ENCODE results near the gene GTF3C1.

GTF3C1 gene

GRCh38 chr16:27549746-27550581 lies at the start of gene GTF3C1, which contains the start of gene KATNIP:
TSS of gene GTF3C1 (minus strand) at chr16:27549913. CDS start at chr16:27549890, 23 bp downstream.
TSS of gene KATNIP (plus strand) at chr16:27550144. CDS start at chr16:27550171, 27 bp downstream.
- peak; percentile 100 for DNase-seq (ENCODE audit: low spot score)
- Mint-ChIP-seq H3K27ac (peak within 1 kb of the TSS; percentile 97), H3K4me1 (ENCODE audit: low read depth) (peaks cover 28% of the 10 kb centered on the region), H3K9me3 (no peaks in the 10 kb centered on the region), H3K27me3 (ENCODE audit: low read depth) (no peaks in the 10 kb centered on the region), H3K36me3 (ENCODE audit: low read depth) (peaks cover 7% of the 10 kb centered on the region), H3K4me3 (peak within 1 kb of the TSS; percentile 98)

GRCh38 chr16:27598931-27599565 lies 49.3 kb upstream of the GTF3C1 start:
- H3K27ac Mint-ChIP-seq: no peak overlapping the region
- H3K36me3 Mint-ChIP-seq (ENCODE audit: low read depth): no peaks in the 10 kb centered on the region
- no peak overlapping the region for H3K4me3 Mint-ChIP-seq
- H3K4me1 Mint-ChIP-seq (ENCODE audit: low read depth): no peaks in the 10 kb centered on the region
- no peaks in the 10 kb centered on the region for H3K27me3 Mint-ChIP-seq (ENCODE audit: low read depth)
- no peaks in the 10 kb centered on the region for H3K9me3 Mint-ChIP-seq
- DNase-seq (ENCODE audit: low spot score): no peak

- Mint-ChIP-seq H3K9me3 (no peaks in the 10 kb centered on the region), H3K4me3 (no peak overlapping the region), H3K27me3 (ENCODE audit: low read depth) (no peaks in the 10 kb centered on the region), H3K36me3 (ENCODE audit: low read depth) (no peaks in the 10 kb centered on the region), H3K27ac (no peak overlapping the region), H3K4me1 (ENCODE audit: low read depth) (no peaks in the 10 kb centered on the region)
- DNase-seq (ENCODE audit: low spot score): no peak
These were observed 48.5 kb upstream of the GTF3C1 start for GRCh38 chr16:27598220-27598619.

- H3K4me1 Mint-ChIP-seq (ENCODE audit: low read depth): no peaks in the 10 kb centered on the region
- no peaks in the 10 kb centered on the region for H3K27me3 Mint-ChIP-seq (ENCODE audit: low read depth)
- H3K4me3 Mint-ChIP-seq: no peak overlapping the region
- no peaks in the 10 kb centered on the region for H3K36me3 Mint-ChIP-seq (ENCODE audit: low read depth)
- H3K9me3 Mint-ChIP-seq: no peaks in the 10 kb centered on the region
- H3K27ac Mint-ChIP-seq: no peak overlapping the region
- DNase-seq (ENCODE audit: low spot score): no peak
These were observed 47.6 kb upstream of the GTF3C1 start for GRCh38 chr16:27597361-27597760.

- Mint-ChIP-seq H3K36me3 (ENCODE audit: low read depth) (no peaks in the 10 kb centered on the region), H3K27me3 (ENCODE audit: low read depth) (no peaks in the 10 kb centered on the region), H3K9me3 (no peaks in the 10 kb centered on the region), H3K27ac (no peak overlapping the region), H3K4me3 (no peak overlapping the region), H3K4me1 (ENCODE audit: low read depth) (no peaks in the 10 kb centered on the region)
- DNase-seq (ENCODE audit: low spot score): no peak
These were observed 46.7 kb upstream of the GTF3C1 start for GRCh38 chr16:27596411-27596810.

GRCh38 chr16:27595993-27596392 lies 46.3 kb upstream of the GTF3C1 start:
- no peaks in the 10 kb centered on the region for H3K36me3 Mint-ChIP-seq (ENCODE audit: low read depth)
- no peak overlapping the region for H3K4me3 Mint-ChIP-seq
- DNase-seq (ENCODE audit: low spot score): no peak
- H3K27me3 Mint-ChIP-seq (ENCODE audit: low read depth): no peaks in the 10 kb centered on the region
- H3K9me3 Mint-ChIP-seq: no peaks in the 10 kb centered on the region
- no peak overlapping the region for H3K27ac Mint-ChIP-seq
- H3K4me1 Mint-ChIP-seq (ENCODE audit: low read depth): no peaks in the 10 kb centered on the region

GRCh38 chr16:27595475-27595874 lies 45.8 kb upstream of the GTF3C1 start:
- Mint-ChIP-seq H3K4me1 (ENCODE audit: low read depth) (no peaks in the 10 kb centered on the region), H3K36me3 (ENCODE audit: low read depth) (no peaks in the 10 kb centered on the region), H3K27ac (no peak overlapping the region), H3K9me3 (no peaks in the 10 kb centered on the region), H3K4me3 (no peak overlapping the region), H3K27me3 (ENCODE audit: low read depth) (no peaks in the 10 kb centered on the region)
- DNase-seq (ENCODE audit: low spot score): no peak

- no peak overlapping the region for H3K27ac Mint-ChIP-seq
- no peaks in the 10 kb centered on the region for H3K9me3 Mint-ChIP-seq
- no peaks in the 10 kb centered on the region for H3K27me3 Mint-ChIP-seq (ENCODE audit: low read depth)
- no peaks in the 10 kb centered on the region for H3K4me1 Mint-ChIP-seq (ENCODE audit: low read depth)
- H3K36me3 Mint-ChIP-seq (ENCODE audit: low read depth): no peaks in the 10 kb centered on the region
- H3K4me3 Mint-ChIP-seq: no peak overlapping the region
- no peak for DNase-seq (ENCODE audit: low spot score)
These were observed 42.1 kb upstream of the GTF3C1 start for GRCh38 chr16:27591837-27592236.

GRCh38 chr16:27588057-27588456 lies 38.3 kb upstream of the GTF3C1 start:
- Mint-ChIP-seq H3K27ac (no peak overlapping the region), H3K9me3 (no peaks in the 10 kb centered on the region), H3K4me3 (no peak overlapping the region), H3K27me3 (ENCODE audit: low read depth) (no peaks in the 10 kb centered on the region), H3K4me1 (ENCODE audit: low read depth) (no peaks in the 10 kb centered on the region), H3K36me3 (ENCODE audit: low read depth) (no peaks in the 10 kb centered on the region)
- DNase-seq (ENCODE audit: low spot score): no peak

GRCh38 chr16:27586711-27587110 lies 37.0 kb upstream of the GTF3C1 start:
- no peak overlapping the region for H3K27ac Mint-ChIP-seq
- H3K36me3 Mint-ChIP-seq (ENCODE audit: low read depth): no peaks in the 10 kb centered on the region

GRCh38 chr16:27585200-27585599 lies 35.5 kb upstream of the GTF3C1 start:
- DNase-seq (ENCODE audit: low spot score): no peak
- H3K4me3 Mint-ChIP-seq: no peak overlapping the region
- H3K36me3 Mint-ChIP-seq (ENCODE audit: low read depth): no peaks in the 10 kb centered on the region
- H3K27ac Mint-ChIP-seq: no peak overlapping the region
- H3K27me3 Mint-ChIP-seq (ENCODE audit: low read depth): no peaks in the 10 kb centered on the region
- no peaks in the 10 kb centered on the region for H3K9me3 Mint-ChIP-seq
- no peaks in the 10 kb centered on the region for H3K4me1 Mint-ChIP-seq (ENCODE audit: low read depth)

More at GRCh38 chr16:27586711-27587110, 37.0 kb upstream of the GTF3C1 start:
- Mint-ChIP-seq H3K9me3 (no peaks in the 10 kb centered on the region), H3K27me3 (ENCODE audit: low read depth) (no peaks in the 10 kb centered on the region), H3K4me3 (no peak overlapping the region), H3K4me1 (ENCODE audit: low read depth) (no peaks in the 10 kb centered on the region)
- DNase-seq (ENCODE audit: low spot score): no peak

- Mint-ChIP-seq H3K27ac (no peak overlapping the region), H3K4me1 (ENCODE audit: low read depth) (peaks cover 8% of the 10 kb centered on the region), H3K27me3 (ENCODE audit: low read depth) (no peaks in the 10 kb centered on the region), H3K36me3 (ENCODE audit: low read depth) (no peaks in the 10 kb centered on the region), H3K9me3 (no peaks in the 10 kb centered on the region), H3K4me3 (no peak overlapping the region)
- DNase-seq (ENCODE audit: low spot score): no peak
These were observed 33.9 kb upstream of the GTF3C1 start for GRCh38 chr16:27583634-27584033.

GRCh38 chr16:27582883-27583282 lies 33.2 kb upstream of the GTF3C1 start:
- Mint-ChIP-seq H3K4me1 (ENCODE audit: low read depth) (peaks cover 13% of the 10 kb centered on the region), H3K36me3 (ENCODE audit: low read depth) (no peaks in the 10 kb centered on the region), H3K27me3 (ENCODE audit: low read depth) (no peaks in the 10 kb centered on the region), H3K9me3 (no peaks in the 10 kb centered on the region), H3K27ac (no peak overlapping the region), H3K4me3 (no peak overlapping the region)
- DNase-seq (ENCODE audit: low spot score): no peak

- H3K27ac Mint-ChIP-seq: no peak overlapping the region
- peaks cover 3% of the 10 kb centered on the region for H3K36me3 Mint-ChIP-seq (ENCODE audit: low read depth)
- no peak overlapping the region for H3K4me3 Mint-ChIP-seq
- no peaks in the 10 kb centered on the region for H3K27me3 Mint-ChIP-seq (ENCODE audit: low read depth)
- no peaks in the 10 kb centered on the region for H3K9me3 Mint-ChIP-seq
- no peak for DNase-seq (ENCODE audit: low spot score)
- peaks cover 13% of the 10 kb centered on the region for H3K4me1 Mint-ChIP-seq (ENCODE audit: low read depth)
These were observed 29.6 kb upstream of the GTF3C1 start for GRCh38 chr16:27579087-27579980.
